Measurements from ENCODE around the gene OPA3. TPM values are rescaled to one million over a fixed set of nuclear protein-coding genes. Genes with fewer than 3 reads are reported as not detected.

The OPA3 gene
- total and polyA plus RNA-seq, 2 donors (not counting 1 experiment from before 2014, with no cell fraction given): 7.3 to 11.2 TPM

DNA sequence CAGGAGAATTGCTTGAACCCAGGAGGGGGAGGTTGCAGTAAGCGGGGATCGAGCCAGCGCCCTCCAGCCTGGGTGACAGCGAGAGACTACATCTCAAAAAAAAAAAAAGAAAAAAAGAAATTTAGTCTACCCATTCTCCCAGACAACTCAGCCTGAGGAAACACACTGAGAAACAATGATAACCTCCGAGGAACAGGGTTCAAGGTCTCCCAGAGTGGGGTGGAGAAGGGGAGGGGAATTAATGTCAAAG is 78.7 kb downstream of the OPA3 start:
- TF ChIP-seq EZH2 (IDR thresholded peaks at IDR 0.05; ENCODE audit: borderline replicate concordance, insufficient read depth, low read depth, low read length, poor library complexity, severe bottlenecking): no peak
- TF ChIP-seq, protein P1, sequence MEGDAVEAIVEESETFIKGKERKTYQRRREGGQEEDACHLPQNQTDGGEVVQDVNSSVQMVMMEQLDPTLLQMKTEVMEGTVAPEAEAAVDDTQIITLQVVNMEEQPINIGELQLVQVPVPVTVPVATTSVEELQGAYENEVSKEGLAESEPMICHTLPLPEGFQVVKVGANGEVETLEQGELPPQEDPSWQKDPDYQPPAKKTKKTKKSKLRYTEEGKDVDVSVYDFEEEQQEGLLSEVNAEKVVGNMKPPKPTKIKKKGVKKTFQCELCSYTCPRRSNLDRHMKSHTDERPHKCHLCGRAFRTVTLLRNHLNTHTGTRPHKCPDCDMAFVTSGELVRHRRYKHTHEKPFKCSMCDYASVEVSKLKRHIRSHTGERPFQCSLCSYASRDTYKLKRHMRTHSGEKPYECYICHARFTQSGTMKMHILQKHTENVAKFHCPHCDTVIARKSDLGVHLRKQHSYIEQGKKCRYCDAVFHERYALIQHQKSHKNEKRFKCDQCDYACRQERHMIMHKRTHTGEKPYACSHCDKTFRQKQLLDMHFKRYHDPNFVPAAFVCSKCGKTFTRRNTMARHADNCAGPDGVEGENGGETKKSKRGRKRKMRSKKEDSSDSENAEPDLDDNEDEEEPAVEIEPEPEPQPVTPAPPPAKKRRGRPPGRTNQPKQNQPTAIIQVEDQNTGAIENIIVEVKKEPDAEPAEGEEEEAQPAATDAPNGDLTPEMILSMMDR (IDR thresholded peaks at IDR 0.05): no peak

More for the DNA sequence above, 78.7 kb downstream of the OPA3 start:
- no peaks in the 10 kb centered on the region for H3K9me3 Mint-ChIP-seq (ENCODE audit: insufficient read depth)
- peaks cover 22% of the 10 kb centered on the region for H4K20me1 ChIP-seq (ENCODE audit: control insufficient read depth, insufficient read depth, low read length, poor library complexity, severe bottlenecking)
- peak overlapping the region; percentile 94 for H3K4me3 Mint-ChIP-seq
- WGBS (ENCODE audit: insufficient coverage): 60% methylated on average over 1 of the region's 5 CpGs
- H3K27me3 Mint-ChIP-seq: no peaks in the 10 kb centered on the region
- ChIA-PET CTCF (interaction anchor here (0.7 to 2.8 kb wide), 7 partner anchors 11 to 188 kb away, joined by 3 to 16 read pairs (median 5); no protein-coding TSS in a partner anchor), POLR2A (interaction anchor here (0.8 to 1.4 kb wide), 2 partner anchors 10 to 186 kb away, joined by 3 to 4 read pairs; partner anchors contain the start of gene QPCTL)
- H3K9ac ChIP-seq (ENCODE audit: low read length): peak overlapping the region; percentile 90
- H3K4me1 ChIP-seq (ENCODE audit: control insufficient read depth in 2 of 2, insufficient read depth in 2 of 2, low read length in 2 of 2): peaks cover 21 to 38% of the 10 kb centered on the region in 2 donors
- H3K36me3 ChIP-seq (replicated peaks in 1 of 2; ENCODE audit: control extremely low read depth in 1 of 2, control insufficient read depth in 1 of 2, extremely low read depth in 1 of 2, insufficient read depth in 2 of 2, low read length in 1 of 2): peaks cover under 1 to 5% of the 10 kb centered on the region in 2 experiments
- intact Hi-C loops (cut with micrococcal nuclease): loop anchor here (1.0 to 5.0 kb wide), 6 partner anchors 9 to 381 kb away; partner anchors contain the start of genes DMWD, IRF2BP1, QPCTL and RTN2
- H3K27ac Mint-ChIP-seq: peak overlapping the region; percentile 89
- H3K27me3 ChIP-seq (replicated peaks in 1 of 4; ENCODE audit: control extremely low read depth in 1 of 4, control insufficient read depth in 3 of 4, insufficient read depth in 4 of 4, low read length in 3 of 4): no peaks in the 10 kb centered on the region
- peak overlapping the region; percentile 60 for H2AFZ ChIP-seq (ENCODE audit: insufficient read depth, low read depth, low read length, poor library complexity, severe bottlenecking)
- H3K27ac ChIP-seq (ENCODE audit: low read length in 2 of 2): peak overlapping the region; percentile 83 to 87
- peaks cover 55% of the 10 kb centered on the region for H3K79me2 ChIP-seq (ENCODE audit: control insufficient read depth, insufficient read depth, low read length)
- H3K9me3 ChIP-seq (ENCODE audit: control extremely low read depth in 1 of 3, control insufficient read depth in 2 of 3, insufficient read depth in 1 of 3, low read length in 2 of 3): peaks cover 0 to 3% (median 0%) of the 10 kb centered on the region in 3 donors
- peak overlapping the region; percentile 62 to 95 (median 75) for H3K4me3 ChIP-seq (ENCODE audit: control extremely low read depth in 1 of 5, extremely low read depth in 1 of 5, insufficient read depth in 1 of 5, low read depth in 2 of 5, low read length in 4 of 5)
- DNase-seq (no peak), ATAC-seq (ENCODE audit: low read depth) (no peak)
- peaks cover 54% of the 10 kb centered on the region for H3K4me1 Mint-ChIP-seq
- H3K4me2 ChIP-seq (replicated peaks; ENCODE audit: low read depth, low read length, poor library complexity, severe bottlenecking): peak overlapping the region; percentile 84

Data from B cell (primary cell).